GM23338 (cell line): Measurements from ENCODE around the gene ADAMTS17. TPM values are rescaled to one million over a fixed set of nuclear protein-coding genes. Genes with fewer than 3 reads are reported as not detected.

ENCODE experiments used
- ATAC-seq: fragments of 200-7000 bp; cut with Tn5 transposase; 3 replicates; pipeline ENCODE4 v1.9.1; 2020
- DNase-seq: peaks from one replicate; pipeline ENCODE4 v3.0.0-alpha.2; 2015; ENCODE audit warnings: low spot score
- H2AFZ ChIP-seq: fragments of 200-600 bp; sonication (generic); 2 replicates; pipeline ENCODE4 v1.8.0; 2016; ENCODE audit warnings: antibody characterized with exemption, mild to moderate bottlenecking, moderate library complexity
- H3F3A ChIP-seq: fragments of 200-600 bp; sonication (generic); replicated peaks from 2 replicates; pipeline ENCODE4 v1.8.0; 2017; ENCODE audit warnings: antibody characterized with exemption, mixed run types, low read depth
- H3K27ac ChIP-seq: fragments of 200-600 bp; sonication (generic); 2 replicates; pipeline ENCODE4 v1.6.1; 2016; ENCODE audit warnings: low read depth
- H3K27me3 ChIP-seq: fragments of 200-600 bp; sonication (generic); 2 replicates; pipeline ENCODE4 v1.8.0; 2016; ENCODE audit warnings: mild to moderate bottlenecking, mixed run types, moderate library complexity; ENCODE audit not compliant: insufficient read depth
- H3K36me3 ChIP-seq: fragments of 200-600 bp; sonication (generic); 2 replicates; pipeline ENCODE4 v1.8.0; 2016; ENCODE audit warnings: mild to moderate bottlenecking; ENCODE audit not compliant: insufficient read depth
- H3K4me1 ChIP-seq: fragments of 200-600 bp; sonication (generic); 2 replicates; pipeline ENCODE4 v1.8.0; 2016; ENCODE audit warnings: mild to moderate bottlenecking, moderate library complexity; ENCODE audit not compliant: insufficient read depth
- H3K4me2 ChIP-seq: fragments of 200-600 bp; sonication (generic); 2 replicates; pipeline ENCODE4 v1.7.1; 2017; ENCODE audit warnings: mixed run types
- H3K4me3 ChIP-seq: fragments of 200-600 bp; sonication (generic); 2 replicates; pipeline ENCODE4 v1.6.1; 2016; ENCODE audit warnings: mixed run types
- H3K79me2 ChIP-seq: fragments of 200-600 bp; sonication (generic); replicated peaks from 2 replicates; pipeline ENCODE4 v1.8.0; 2017; ENCODE audit warnings: mild to moderate bottlenecking; ENCODE audit not compliant: insufficient read depth
- H3K9me2 ChIP-seq: fragments of 200-600 bp; sonication (generic); 2 replicates; pipeline ENCODE4 v1.8.0; 2017; ENCODE audit not compliant: insufficient read depth
- H4K20me1 ChIP-seq: fragments of 200-600 bp; sonication (generic); replicated peaks from 2 replicates; pipeline ENCODE4 v1.8.0; 2017; ENCODE audit warnings: mild to moderate bottlenecking; ENCODE audit not compliant: insufficient read depth
- H3K27ac Mint-ChIP-seq: 2 replicates; pipeline ENCODE4 v1.8.0; 2020; ENCODE audit warnings: inconsistent platforms, mild to moderate bottlenecking, moderate library complexity, mixed read lengths
- H3K27me3 Mint-ChIP-seq: 3 replicates; pipeline ENCODE4 v1.8.0; 2022; ENCODE audit warnings: low read depth, mild to moderate bottlenecking, moderate library complexity, mixed read lengths, inconsistent platforms; ENCODE audit not compliant: insufficient read depth, poor library complexity
- H3K36me3 Mint-ChIP-seq: 3 replicates; pipeline ENCODE4 v1.8.0; 2021; ENCODE audit warnings: low read depth, mild to moderate bottlenecking, inconsistent platforms, moderate library complexity, mixed read lengths
- H3K4me1 Mint-ChIP-seq: 3 replicates; pipeline ENCODE4 v1.8.0; 2020; ENCODE audit warnings: mild to moderate bottlenecking, inconsistent platforms, mixed read lengths
- H3K4me3 Mint-ChIP-seq: 3 replicates; pipeline ENCODE4 v1.8.0; 2021; ENCODE audit warnings: moderate library complexity, mild to moderate bottlenecking, inconsistent platforms, mixed read lengths
- H3K9me3 Mint-ChIP-seq: 3 replicates; pipeline ENCODE4 v1.8.0; 2020; ENCODE audit warnings: moderate library complexity, mild to moderate bottlenecking, inconsistent platforms, mixed read lengths
- CREB1 ChIP-seq: fragments of 250-450 bp; sonication (Bioruptor Pico); IDR thresholded peaks from 2 replicates; pipeline ENCODE4 v1.5.0; 2020; ENCODE audit warnings: low read depth, mild to moderate bottlenecking, moderate library complexity
- CTCF ChIP-seq, 2 experiments: fragments of 200-600 bp in 1 of 2; sonication (generic) in 1 of 2; conservative IDR thresholded peaks; 2 replicates each; pipeline versions ENCODE4 v1.5.1 to v1.6.1; 2016 to 2017; ENCODE audit warnings: antibody characterized with exemption in 2 of 2, low read depth in 2 of 2, mild to moderate bottlenecking in 2 of 2, moderate library complexity in 1 of 2
- ETS1 ChIP-seq: IDR thresholded peaks from 2 replicates; pipeline ENCODE4 v1.6.1; 2016; ENCODE audit warnings: antibody characterized with exemption
- EZH2 ChIP-seq: fragments of 200-600 bp; sonication (generic); IDR thresholded peaks from one replicate; pipeline ENCODE4 v1.8.0; 2017; ENCODE audit warnings: antibody characterized with exemption, mild to moderate bottlenecking, low read depth; ENCODE audit not compliant: unreplicated experiment
- EZH2phosphoT487 ChIP-seq: fragments of 200-600 bp; sonication (generic); IDR thresholded peaks from one replicate; pipeline ENCODE4 v1.8.1; 2018; ENCODE audit warnings: antibody characterized with exemption; ENCODE audit not compliant: unreplicated experiment
- JUNB ChIP-seq: IDR thresholded peaks from one replicate; pipeline ENCODE4 v1.6.1; 2016; ENCODE audit warnings: antibody characterized with exemption; ENCODE audit not compliant: unreplicated experiment
- NANOG ChIP-seq: IDR thresholded peaks from 2 replicates; pipeline ENCODE4 v1.6.1; 2016; ENCODE audit warnings: antibody characterized with exemption, borderline replicate concordance
- POLR2AphosphoS5 ChIP-seq: IDR thresholded peaks from 2 replicates; pipeline ENCODE4 v1.6.1; 2016; ENCODE audit warnings: antibody characterized with exemption, low read depth
- REST ChIP-seq: IDR thresholded peaks from one replicate; pipeline ENCODE4 v1.6.1; 2018; ENCODE audit warnings: antibody characterized with exemption; ENCODE audit not compliant: unreplicated experiment
- STAT1 ChIP-seq: IDR thresholded peaks from one replicate; pipeline ENCODE4 v1.6.1; 2016; ENCODE audit warnings: antibody characterized with exemption; ENCODE audit not compliant: unreplicated experiment
- ZNF114 ChIP-seq: fragments of 250-450 bp; sonication (Bioruptor Pico); IDR thresholded peaks from 2 replicates; pipeline ENCODE4 v1.5.0; 2020; ENCODE audit warnings: mild to moderate bottlenecking, moderate library complexity
- ZNF331 ChIP-seq: fragments of 250-450 bp; sonication (Bioruptor Pico); IDR thresholded peaks from 2 replicates; pipeline ENCODE4 v1.5.0; 2020; ENCODE audit warnings: low read depth, mild to moderate bottlenecking, moderate library complexity
- ZNF462 ChIP-seq: fragments of 250-450 bp; sonication (Bioruptor Pico); IDR thresholded peaks from 2 replicates; pipeline ENCODE4 v1.5.0; 2020; ENCODE audit warnings: mild to moderate bottlenecking, moderate library complexity
- polyA plus RNA-seq: library from polyadenylated mRNA; unstranded; fragments of >200 nt; fragmentation: Nextera tagmentation; extraction: Ambion mirVana; gene quantifications from 2 replicates; pipeline ENCODE4 v1.2.1, GENCODE V29; 2016
- total RNA-seq: library from RNA; depleted of rRNA; stranded (reverse); fragments of >200 nt; shearing (Covaris generic); gene quantifications from 2 replicates; pipeline ENCODE4 v1.2.3, GENCODE V29; 2014

The ADAMTS17 gene
- total and polyA plus RNA-seq, 2 experiments from 2014 or later, result 0.60 to 3.8 TPM

GRCh38 chr15:100301910-100302431 lies 39.8 kb downstream of the ADAMTS17 start:
- DNase-seq (no peak), ATAC-seq (no peak)
- no peak overlapping the region for H3K27ac Mint-ChIP-seq
- H3K4me1 ChIP-seq, result no peaks in the 10 kb centered on the region
- H4K20me1 ChIP-seq, result no peaks in the 10 kb centered on the region
- TF ChIP-seq JUNB, result no peak
- no peak for TF ChIP-seq STAT1
- TF ChIP-seq CREB1, result no peak
- no peak for TF ChIP-seq REST
- no peak for TF ChIP-seq NANOG
- no peak for TF ChIP-seq ZNF462 (CRISPR knock-in tag)
- TF ChIP-seq EZH2phosphoT487, result no peak
- no peak for TF ChIP-seq ZNF114 (CRISPR knock-in tag)
- TF ChIP-seq ZNF331 (CRISPR knock-in tag), result no peak
- TF ChIP-seq ETS1, result no peak
- no peak for TF ChIP-seq CTCF (conservative IDR thresholded peaks at IDR 0.05; ENCODE audit: low read depth in 2 of 2)
- no peak for TF ChIP-seq EZH2
- TF ChIP-seq POLR2AphosphoS5, result no peak
- no peak overlapping the region for H3K4me3 ChIP-seq
- H3K9me2 ChIP-seq, result no peaks in the 10 kb centered on the region
- H3K27ac ChIP-seq, result no peak overlapping the region
- H3K27me3 ChIP-seq, result no peaks in the 10 kb centered on the region
- H3K27me3 Mint-ChIP-seq, result peaks cover 4% of the 10 kb centered on the region
- H3K36me3 Mint-ChIP-seq, result peaks cover 6% of the 10 kb centered on the region; the same call in 2 of the 3 replicates
- peaks cover 17% of the 10 kb centered on the region for H3K9me3 Mint-ChIP-seq
- H3K4me3 Mint-ChIP-seq, result no peak overlapping the region
- no peaks in the 10 kb centered on the region for H3K36me3 ChIP-seq
- no peaks in the 10 kb centered on the region for H3F3A ChIP-seq
- H3K4me2 ChIP-seq, result no peak overlapping the region
- H3K79me2 ChIP-seq, result no peaks in the 10 kb centered on the region
- no peak overlapping the region for H2AFZ ChIP-seq
- H3K4me1 Mint-ChIP-seq, result no peaks in the 10 kb centered on the region
